Measurements from ENCODE around the gene CAMTA1.

DNA sequence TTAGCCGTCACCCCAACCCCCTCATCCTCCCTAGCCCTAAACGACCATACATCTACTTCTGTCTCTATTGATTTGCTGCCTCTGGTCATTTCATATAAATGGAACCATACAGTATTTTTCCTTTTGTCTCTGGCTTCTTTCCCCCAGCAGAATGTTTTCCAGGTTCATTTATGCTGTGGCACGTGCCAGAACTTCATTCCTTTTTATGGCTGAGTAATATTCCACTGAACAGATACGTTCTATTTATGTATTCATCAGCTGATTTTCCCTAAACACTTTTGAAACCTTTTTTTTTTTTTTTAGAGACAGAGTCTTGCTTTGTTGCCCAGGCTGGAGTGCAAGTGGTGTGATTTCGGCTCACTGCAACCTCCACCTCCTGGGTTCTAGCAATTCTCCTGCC is 181.1 kb downstream of the CAMTA1 start:
- TF ChIP-seq, protein P1, sequence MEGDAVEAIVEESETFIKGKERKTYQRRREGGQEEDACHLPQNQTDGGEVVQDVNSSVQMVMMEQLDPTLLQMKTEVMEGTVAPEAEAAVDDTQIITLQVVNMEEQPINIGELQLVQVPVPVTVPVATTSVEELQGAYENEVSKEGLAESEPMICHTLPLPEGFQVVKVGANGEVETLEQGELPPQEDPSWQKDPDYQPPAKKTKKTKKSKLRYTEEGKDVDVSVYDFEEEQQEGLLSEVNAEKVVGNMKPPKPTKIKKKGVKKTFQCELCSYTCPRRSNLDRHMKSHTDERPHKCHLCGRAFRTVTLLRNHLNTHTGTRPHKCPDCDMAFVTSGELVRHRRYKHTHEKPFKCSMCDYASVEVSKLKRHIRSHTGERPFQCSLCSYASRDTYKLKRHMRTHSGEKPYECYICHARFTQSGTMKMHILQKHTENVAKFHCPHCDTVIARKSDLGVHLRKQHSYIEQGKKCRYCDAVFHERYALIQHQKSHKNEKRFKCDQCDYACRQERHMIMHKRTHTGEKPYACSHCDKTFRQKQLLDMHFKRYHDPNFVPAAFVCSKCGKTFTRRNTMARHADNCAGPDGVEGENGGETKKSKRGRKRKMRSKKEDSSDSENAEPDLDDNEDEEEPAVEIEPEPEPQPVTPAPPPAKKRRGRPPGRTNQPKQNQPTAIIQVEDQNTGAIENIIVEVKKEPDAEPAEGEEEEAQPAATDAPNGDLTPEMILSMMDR (IDR thresholded peaks at IDR 0.05; ENCODE audit: insufficient read depth, low read length, poor library complexity, severe bottlenecking): no peak
- no peak for TF ChIP-seq EZH2phosphoT487 (conservative IDR thresholded peaks at IDR 0.05; ENCODE audit: low read length)

Measured in SU-DHL-6 (cell line).